ENCODE data around the gene TTI1.

DNA sequence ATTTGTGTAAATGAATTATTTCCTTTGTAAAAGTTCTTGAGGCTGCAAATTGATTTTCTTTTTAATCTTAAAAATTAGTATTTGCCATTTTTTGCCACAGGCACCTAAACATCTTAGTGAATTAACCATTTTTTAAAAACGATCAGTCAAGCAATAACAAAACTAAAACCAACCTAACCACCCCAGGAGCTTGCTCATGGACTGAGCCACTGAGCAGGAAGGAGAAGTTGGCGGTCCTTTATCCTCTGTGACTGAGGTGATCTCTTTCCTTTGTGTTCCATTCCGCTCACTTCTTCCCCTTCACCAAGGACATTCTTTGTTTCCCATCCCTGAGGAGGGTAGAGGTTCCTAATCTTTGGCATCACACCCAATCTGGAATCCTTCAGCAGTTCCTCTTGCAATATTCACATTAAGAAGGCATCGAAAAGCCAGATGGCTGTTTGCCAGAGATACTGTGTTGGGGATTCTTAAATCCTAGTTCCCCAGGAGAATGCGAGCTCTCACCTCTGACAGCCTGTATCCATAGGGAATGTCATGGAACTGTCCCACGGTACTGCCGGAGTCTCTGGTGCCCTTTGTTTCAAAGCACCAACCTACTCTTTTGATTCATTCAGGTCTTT is 30.8 kb upstream of the TTI1 start:
- TF ChIP-seq TOX (CRISPR knock-in tag; IDR thresholded peaks at IDR 0.05; ENCODE audit: borderline replicate concordance) (no peak), CSDC2 (CRISPR knock-in tag; IDR thresholded peaks at IDR 0.05) (no peak), ZFP3 (CRISPR knock-in tag; IDR thresholded peaks at IDR 0.05) (no peak), ARNTL (CRISPR knock-in tag; IDR thresholded peaks at IDR 0.05; ENCODE audit: borderline replicate concordance, low read depth) (no peak), RARB (CRISPR knock-in tag; IDR thresholded peaks at IDR 0.05) (no peak), PPARA (CRISPR knock-in tag; IDR thresholded peaks at IDR 0.05; ENCODE audit: borderline replicate concordance) (no peak), ZNF565 (CRISPR knock-in tag; conservative IDR thresholded peaks at IDR 0.05; ENCODE audit: low read depth) (no peak), TCF4 (CRISPR knock-in tag; IDR thresholded peaks at IDR 0.05; ENCODE audit: borderline replicate concordance) (no peak)
- TF ChIP-seq, protein P1, sequence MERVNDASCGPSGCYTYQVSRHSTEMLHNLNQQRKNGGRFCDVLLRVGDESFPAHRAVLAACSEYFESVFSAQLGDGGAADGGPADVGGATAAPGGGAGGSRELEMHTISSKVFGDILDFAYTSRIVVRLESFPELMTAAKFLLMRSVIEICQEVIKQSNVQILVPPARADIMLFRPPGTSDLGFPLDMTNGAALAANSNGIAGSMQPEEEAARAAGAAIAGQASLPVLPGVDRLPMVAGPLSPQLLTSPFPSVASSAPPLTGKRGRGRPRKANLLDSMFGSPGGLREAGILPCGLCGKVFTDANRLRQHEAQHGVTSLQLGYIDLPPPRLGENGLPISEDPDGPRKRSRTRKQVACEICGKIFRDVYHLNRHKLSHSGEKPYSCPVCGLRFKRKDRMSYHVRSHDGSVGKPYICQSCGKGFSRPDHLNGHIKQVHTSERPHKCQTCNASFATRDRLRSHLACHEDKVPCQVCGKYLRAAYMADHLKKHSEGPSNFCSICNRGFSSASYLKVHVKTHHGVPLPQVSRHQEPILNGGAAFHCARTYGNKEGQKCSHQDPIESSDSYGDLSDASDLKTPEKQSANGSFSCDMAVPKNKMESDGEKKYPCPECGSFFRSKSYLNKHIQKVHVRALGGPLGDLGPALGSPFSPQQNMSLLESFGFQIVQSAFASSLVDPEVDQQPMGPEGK (CRISPR knock-in tag; IDR thresholded peaks at IDR 0.05; ENCODE audit: borderline replicate concordance) = no peak
- TF ChIP-seq, protein P2, sequence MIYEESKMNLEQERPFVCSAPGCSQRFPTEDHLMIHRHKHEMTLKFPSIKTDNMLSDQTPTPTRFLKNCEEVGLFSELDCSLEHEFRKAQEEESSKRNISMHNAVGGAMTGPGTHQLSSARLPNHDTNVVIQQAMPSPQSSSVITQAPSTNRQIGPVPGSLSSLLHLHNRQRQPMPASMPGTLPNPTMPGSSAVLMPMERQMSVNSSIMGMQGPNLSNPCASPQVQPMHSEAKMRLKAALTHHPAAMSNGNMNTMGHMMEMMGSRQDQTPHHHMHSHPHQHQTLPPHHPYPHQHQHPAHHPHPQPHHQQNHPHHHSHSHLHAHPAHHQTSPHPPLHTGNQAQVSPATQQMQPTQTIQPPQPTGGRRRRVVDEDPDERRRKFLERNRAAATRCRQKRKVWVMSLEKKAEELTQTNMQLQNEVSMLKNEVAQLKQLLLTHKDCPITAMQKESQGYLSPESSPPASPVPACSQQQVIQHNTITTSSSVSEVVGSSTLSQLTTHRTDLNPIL (CRISPR knock-in tag; IDR thresholded peaks at IDR 0.05; ENCODE audit: low read depth) = no peak
- TF ChIP-seq, protein P3, sequence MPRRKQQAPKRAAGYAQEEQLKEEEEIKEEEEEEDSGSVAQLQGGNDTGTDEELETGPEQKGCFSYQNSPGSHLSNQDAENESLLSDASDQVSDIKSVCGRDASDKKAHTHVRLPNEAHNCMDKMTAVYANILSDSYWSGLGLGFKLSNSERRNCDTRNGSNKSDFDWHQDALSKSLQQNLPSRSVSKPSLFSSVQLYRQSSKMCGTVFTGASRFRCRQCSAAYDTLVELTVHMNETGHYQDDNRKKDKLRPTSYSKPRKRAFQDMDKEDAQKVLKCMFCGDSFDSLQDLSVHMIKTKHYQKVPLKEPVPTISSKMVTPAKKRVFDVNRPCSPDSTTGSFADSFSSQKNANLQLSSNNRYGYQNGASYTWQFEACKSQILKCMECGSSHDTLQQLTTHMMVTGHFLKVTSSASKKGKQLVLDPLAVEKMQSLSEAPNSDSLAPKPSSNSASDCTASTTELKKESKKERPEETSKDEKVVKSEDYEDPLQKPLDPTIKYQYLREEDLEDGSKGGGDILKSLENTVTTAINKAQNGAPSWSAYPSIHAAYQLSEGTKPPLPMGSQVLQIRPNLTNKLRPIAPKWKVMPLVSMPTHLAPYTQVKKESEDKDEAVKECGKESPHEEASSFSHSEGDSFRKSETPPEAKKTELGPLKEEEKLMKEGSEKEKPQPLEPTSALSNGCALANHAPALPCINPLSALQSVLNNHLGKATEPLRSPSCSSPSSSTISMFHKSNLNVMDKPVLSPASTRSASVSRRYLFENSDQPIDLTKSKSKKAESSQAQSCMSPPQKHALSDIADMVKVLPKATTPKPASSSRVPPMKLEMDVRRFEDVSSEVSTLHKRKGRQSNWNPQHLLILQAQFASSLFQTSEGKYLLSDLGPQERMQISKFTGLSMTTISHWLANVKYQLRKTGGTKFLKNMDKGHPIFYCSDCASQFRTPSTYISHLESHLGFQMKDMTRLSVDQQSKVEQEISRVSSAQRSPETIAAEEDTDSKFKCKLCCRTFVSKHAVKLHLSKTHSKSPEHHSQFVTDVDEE (CRISPR knock-in tag; IDR thresholded peaks at IDR 0.05) = no peak
